Activated CD4-positive, alpha-beta T cell treated with anti-CD3 and anti-CD28 coated beads, Interleukin-2, amount 50 U/mL, for 4 hours (primary cell): ENCODE measurements around the gene MED27.

Experiments
- DNase-seq, 2 experiments: peaks; one replicate each; pipeline ENCODE4 v3.0.0-alpha.2; 2020

Gene MED27

GRCh38 chr9:132041798-132042197 lies 37.9 kb downstream of the MED27 start:
- DNase-seq, result no peak

- no peak for DNase-seq
Observed at GRCh38 chr9:132040808-132041207, 38.9 kb downstream of the MED27 start.

- no peak for DNase-seq
Observed at GRCh38 chr9:132040246-132040645, 39.4 kb downstream of the MED27 start.

GRCh38 chr9:132039284-132039683 lies 40.4 kb downstream of the MED27 start:
- no peak for DNase-seq

- DNase-seq, result no peak
Observed at GRCh38 chr9:132037458-132037857, 42.2 kb downstream of the MED27 start.

- no peak for DNase-seq
Observed at GRCh38 chr9:132036521-132036920, 43.1 kb downstream of the MED27 start.

GRCh38 chr9:132035679-132036078 lies 44.0 kb downstream of the MED27 start:
- no peak for DNase-seq

- DNase-seq, result no peak
Observed at GRCh38 chr9:132032238-132032950, 47.3 kb downstream of the MED27 start.

- no peak for DNase-seq
Observed at GRCh38 chr9:132031467-132032237, 48.0 kb downstream of the MED27 start.

- no peak for DNase-seq
Observed at GRCh38 chr9:132030626-132031325, 48.9 kb downstream of the MED27 start.

- DNase-seq, result no peak
Observed at GRCh38 chr9:132027752-132028663, 51.7 kb downstream of the MED27 start.

- DNase-seq, result no peak
Observed at GRCh38 chr9:132026932-132027585, 52.6 kb downstream of the MED27 start.

- DNase-seq, result no peak
Observed at GRCh38 chr9:132025766-132026165, 53.9 kb downstream of the MED27 start.

GRCh38 chr9:132024589-132024988 lies 55.1 kb downstream of the MED27 start:
- no peak for DNase-seq

GRCh38 chr9:132023419-132024180 lies 56.1 kb downstream of the MED27 start:
- DNase-seq, result no peak

- no peak for DNase-seq
Observed at GRCh38 chr9:132020820-132021510, 58.7 kb downstream of the MED27 start.

- no peak for DNase-seq
Observed at GRCh38 chr9:132020272-132020671, 59.4 kb downstream of the MED27 start.

GRCh38 chr9:132019702-132020101 lies 60.0 kb downstream of the MED27 start:
- DNase-seq, result no peak

GRCh38 chr9:132018957-132019405 lies 60.7 kb downstream of the MED27 start:
- no peak for DNase-seq

- no peak for DNase-seq
Observed at GRCh38 chr9:132016456-132016855, 63.2 kb downstream of the MED27 start.

- DNase-seq, result no peak
Observed at GRCh38 chr9:132015866-132016265, 63.8 kb downstream of the MED27 start.
